ENCODE measurements around the gene LRRC51. TPM values are rescaled to one million over a fixed set of nuclear protein-coding genes. Genes with fewer than 3 reads are reported as not detected.

Gene LRRC51
- total and polyA plus RNA-seq, 3 donors from 2014 or later, result 50.8 to 200 (median 84.6) TPM

GRCh38 chr11:72078477-72078876, 2.2 kb upstream of the LRRC51 start:
- H3K27me3 ChIP-seq, result no peaks in the 10 kb centered on the region
- 69 to 72% methylated on average over 6 of the region's 6 CpGs for WGBS, 2 donors
- H3K4me1 ChIP-seq, result peaks cover 15% of the 10 kb centered on the region
- no peak for DNase-seq
- H3K4me3 ChIP-seq, result no peak overlapping the region
- intact Hi-C loops (cut with DNase I; ENCODE audit: low total_unique reads), result no loop called here
- no peaks in the 10 kb centered on the region for H3K9me3 ChIP-seq
- H3K36me3 ChIP-seq (ENCODE audit: low read depth, missing control alignments), result no peaks in the 10 kb centered on the region
- TF ChIP-seq CTCF (IDR thresholded peaks at IDR 0.05) (no peak), POLR2A (IDR thresholded peaks at IDR 0.05) (no peak)
- no peak overlapping the region for H3K27ac ChIP-seq

DNA sequence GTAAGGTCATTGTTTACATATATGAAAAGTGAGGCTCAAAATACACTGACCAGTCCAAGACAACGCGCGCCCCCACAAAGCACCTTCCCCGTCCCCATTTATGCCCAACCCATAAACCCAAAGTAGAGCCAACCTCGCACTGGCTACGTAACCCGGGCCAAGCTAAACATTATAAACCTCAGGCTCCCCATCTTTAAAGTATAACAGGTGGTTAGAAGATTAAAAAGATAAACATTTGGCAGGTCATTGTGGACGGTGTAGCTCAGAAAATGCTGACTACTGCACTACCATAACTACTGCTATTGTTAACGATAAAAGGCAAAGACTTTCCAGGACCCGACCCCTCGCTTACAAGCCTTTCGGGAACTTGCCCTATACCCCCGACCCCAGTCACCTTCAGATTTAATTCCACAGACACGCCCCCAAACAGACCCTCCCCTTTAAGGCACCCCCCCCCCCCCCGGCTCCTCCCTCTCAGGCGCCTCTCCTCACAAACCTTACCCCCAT, 778 bp upstream of the LRRC51 start:
- Histone ChIP-seq H3K27me3 (no peaks in the 10 kb centered on the region), H3K4me1 (peaks cover 15% of the 10 kb centered on the region), H3K36me3 (ENCODE audit: low read depth, missing control alignments) (no peaks in the 10 kb centered on the region), H3K9me3 (no peaks in the 10 kb centered on the region), H3K4me3 (peak overlapping the region; percentile 74 to 80), H3K27ac (peak overlapping the region; percentile 77 to 92)
- intact Hi-C loops (cut with DNase I; ENCODE audit: low total_unique reads), result no loop called here
- whole genome bisulfite sequencing, 2 donors, result 1 to 5% methylated on average over 14 to 16 of the region's 16 CpGs
- peak; percentile 29 for DNase-seq
- TF ChIP-seq POLR2A (IDR thresholded peaks at IDR 0.05), result no peak

DNA sequence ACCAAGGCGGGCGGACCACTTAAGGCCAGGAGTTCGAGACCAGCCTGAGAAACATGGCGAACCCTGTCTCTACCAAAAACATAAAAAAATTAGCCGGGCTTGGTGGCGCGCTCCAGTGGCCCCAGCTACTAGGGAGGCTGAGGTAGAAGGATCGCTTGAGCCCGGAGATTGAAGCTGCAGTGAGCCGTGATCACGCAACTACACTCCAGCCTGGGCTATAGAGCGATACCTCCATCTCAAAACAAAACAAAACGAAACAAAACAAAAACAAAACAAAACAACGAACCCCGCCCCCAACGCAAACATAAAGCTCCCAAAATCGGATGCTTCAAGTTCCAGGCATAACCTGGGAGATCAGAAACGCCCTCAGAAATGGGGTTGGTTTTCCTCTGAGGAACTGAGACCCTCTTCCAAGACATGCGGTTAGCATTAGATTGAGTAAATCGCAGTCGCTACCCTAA, 564 bp downstream of the LRRC51 start:
- intact Hi-C loops (cut with DNase I; ENCODE audit: low total_unique reads), result no loop called here
- peak overlapping the region; percentile 74 to 80 for H3K4me3 ChIP-seq
- WGBS, 2 donors, result 55 to 61% methylated on average over 21 of the region's 21 CpGs
- H3K36me3 ChIP-seq (ENCODE audit: low read depth, missing control alignments), result no peaks in the 10 kb centered on the region
- peak overlapping the region; percentile 40 to 92 for H3K27ac ChIP-seq
- peaks cover 15% of the 10 kb centered on the region for H3K4me1 ChIP-seq
- no peak for TF ChIP-seq POLR2A (IDR thresholded peaks at IDR 0.05)
- TF ChIP-seq CTCF (IDR thresholded peaks at IDR 0.05), result no peak
- DNase-seq, result no peak
- no peaks in the 10 kb centered on the region for H3K27me3 ChIP-seq
- H3K9me3 ChIP-seq, result no peaks in the 10 kb centered on the region

DNA sequence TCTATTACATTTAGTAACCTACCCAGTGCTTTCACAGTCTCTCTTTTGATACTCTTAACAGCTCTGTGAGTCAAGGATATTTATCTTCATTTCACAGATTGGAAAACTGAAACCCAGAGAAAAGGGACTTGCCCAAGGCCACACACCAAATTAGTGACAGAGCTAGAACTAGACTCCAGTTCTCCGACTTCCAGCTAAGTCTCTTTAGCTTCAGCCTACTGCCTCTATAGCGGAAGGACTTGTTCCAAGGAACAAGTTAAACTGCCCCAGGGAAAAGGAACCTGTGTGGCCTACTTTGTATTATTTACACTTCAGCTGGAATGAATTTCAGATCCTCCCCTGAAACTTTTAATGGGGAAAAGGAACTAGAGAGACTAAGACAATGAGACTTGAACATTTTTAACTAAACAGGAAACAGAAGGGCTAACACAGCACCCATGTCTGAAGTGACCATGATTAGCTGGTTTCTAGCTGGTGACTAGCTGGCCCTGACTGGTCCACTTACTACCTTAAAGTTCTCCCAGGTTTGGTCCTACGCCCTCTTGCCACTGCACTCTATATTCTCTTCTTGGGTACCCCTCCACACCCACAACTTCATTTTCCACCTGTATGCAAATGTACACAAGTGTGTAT, 1.3 kb downstream of the LRRC51 start:
- no peaks in the 10 kb centered on the region for H3K9me3 ChIP-seq
- no peak for DNase-seq
- H3K4me3 ChIP-seq, result peak overlapping the region in 1 of 2 donors; percentile 74
- no peaks in the 10 kb centered on the region for H3K27me3 ChIP-seq
- peaks cover 15% of the 10 kb centered on the region for H3K4me1 ChIP-seq
- 69 to 85% methylated on average over 3 of the region's 3 CpGs for WGBS, 2 donors
- TF ChIP-seq POLR2A (IDR thresholded peaks at IDR 0.05) (no peak), CTCF (IDR thresholded peaks at IDR 0.05) (no peak)
- peak overlapping the region in 1 of 2 donors; percentile 21 for H3K27ac ChIP-seq
- intact Hi-C loops (cut with DNase I; ENCODE audit: low total_unique reads), result no loop called here
- no peaks in the 10 kb centered on the region for H3K36me3 ChIP-seq (ENCODE audit: low read depth, missing control alignments)

DNA sequence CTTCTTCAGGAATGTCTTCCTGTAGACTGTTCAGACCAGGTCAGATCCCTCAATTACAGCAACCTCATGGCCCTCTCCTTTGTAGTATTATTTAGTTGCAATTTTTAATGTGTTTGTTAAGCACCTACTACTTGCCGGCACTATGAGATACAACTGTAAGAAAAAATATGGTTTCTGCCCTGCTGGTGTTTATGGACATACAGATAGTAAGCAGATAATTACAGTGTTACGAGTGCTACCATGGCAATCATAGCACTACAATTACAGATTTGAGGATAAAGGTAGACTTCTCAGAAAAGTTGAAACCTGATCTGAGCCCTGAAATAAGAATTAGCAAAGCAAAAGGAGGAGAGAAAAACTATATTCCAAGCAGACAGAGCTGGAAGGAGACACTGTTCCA, 2.8 kb downstream of the LRRC51 start:
- 67 to 83% methylated on average over 2 of the region's 2 CpGs for WGBS, 2 donors
- Histone ChIP-seq H3K4me1 (peaks cover 15% of the 10 kb centered on the region), H3K4me3 (no peak overlapping the region), H3K9me3 (no peaks in the 10 kb centered on the region), H3K27ac (no peak overlapping the region), H3K36me3 (ENCODE audit: low read depth, missing control alignments) (no peaks in the 10 kb centered on the region), H3K27me3 (no peaks in the 10 kb centered on the region)
- no peak for DNase-seq
- intact Hi-C loops (cut with DNase I; ENCODE audit: low total_unique reads), result no loop called here
- no peak for TF ChIP-seq POLR2A (IDR thresholded peaks at IDR 0.05)
- no peak for TF ChIP-seq CTCF (IDR thresholded peaks at IDR 0.05)

Measured in testis (tissue), 3 donors.